Lower leg skin (tissue), 3 donors: ENCODE results near the gene VWA5A.

Source experiments
- POLR2A ChIP-seq, 2 donors: fragments of 450-650 bp; IDR thresholded peaks; one replicate each; pipeline ENCODE4 v1.6.1; 2016 to 2017; ENCODE audit warnings: antibody characterized with exemption in 2 of 2, mild to moderate bottlenecking in 1 of 2, moderate library complexity in 1 of 2
- TF ChIP-seq, protein P1 (sequence below), 3 donors: fragments of 450-650 bp; IDR thresholded peaks; one replicate each; pipeline ENCODE4 v1.5.1; 2016; ENCODE audit warnings: antibody characterized with exemption in 3 of 3, mild to moderate bottlenecking in 3 of 3, moderate library complexity in 2 of 3

DNA sequence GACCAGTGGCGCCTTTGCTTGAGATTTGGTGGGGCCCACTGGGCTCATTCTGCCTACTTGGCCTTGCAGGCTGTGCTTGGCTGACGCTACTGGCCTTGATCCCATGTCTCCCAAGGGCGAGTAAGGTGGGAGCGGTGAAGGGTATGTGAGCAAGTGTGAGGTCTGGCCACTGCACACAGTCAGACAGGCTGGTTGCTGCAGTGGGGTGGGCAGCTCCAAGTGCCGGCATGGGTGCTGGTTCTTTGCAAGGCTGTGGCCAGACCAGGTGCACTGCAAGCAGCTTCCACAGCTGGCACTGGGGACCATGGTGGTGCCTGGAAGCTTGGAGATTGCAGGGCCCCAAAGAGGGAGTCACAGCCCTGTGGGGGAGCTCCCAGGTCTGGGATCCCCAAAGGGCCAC lies 40.7 kb upstream of the VWA5A start:
- TF ChIP-seq POLR2A (IDR thresholded peaks at IDR 0.05): no peak
- TF ChIP-seq, protein P1, sequence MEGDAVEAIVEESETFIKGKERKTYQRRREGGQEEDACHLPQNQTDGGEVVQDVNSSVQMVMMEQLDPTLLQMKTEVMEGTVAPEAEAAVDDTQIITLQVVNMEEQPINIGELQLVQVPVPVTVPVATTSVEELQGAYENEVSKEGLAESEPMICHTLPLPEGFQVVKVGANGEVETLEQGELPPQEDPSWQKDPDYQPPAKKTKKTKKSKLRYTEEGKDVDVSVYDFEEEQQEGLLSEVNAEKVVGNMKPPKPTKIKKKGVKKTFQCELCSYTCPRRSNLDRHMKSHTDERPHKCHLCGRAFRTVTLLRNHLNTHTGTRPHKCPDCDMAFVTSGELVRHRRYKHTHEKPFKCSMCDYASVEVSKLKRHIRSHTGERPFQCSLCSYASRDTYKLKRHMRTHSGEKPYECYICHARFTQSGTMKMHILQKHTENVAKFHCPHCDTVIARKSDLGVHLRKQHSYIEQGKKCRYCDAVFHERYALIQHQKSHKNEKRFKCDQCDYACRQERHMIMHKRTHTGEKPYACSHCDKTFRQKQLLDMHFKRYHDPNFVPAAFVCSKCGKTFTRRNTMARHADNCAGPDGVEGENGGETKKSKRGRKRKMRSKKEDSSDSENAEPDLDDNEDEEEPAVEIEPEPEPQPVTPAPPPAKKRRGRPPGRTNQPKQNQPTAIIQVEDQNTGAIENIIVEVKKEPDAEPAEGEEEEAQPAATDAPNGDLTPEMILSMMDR (IDR thresholded peaks at IDR 0.05): no peak
